ENCODE measurements around the gene ATP6V1F. TPM values are rescaled to one million over a fixed set of nuclear protein-coding genes. Genes with fewer than 3 reads are reported as not detected.

Gene ATP6V1F
- total RNA-seq, 1 donor from 2014 or later: 172 TPM

- DNase-seq (ENCODE audit: low read depth): no peak
Observed at GRCh38 chr7:128867241-128867640, 4.6 kb downstream of the ATP6V1F start.

DNA sequence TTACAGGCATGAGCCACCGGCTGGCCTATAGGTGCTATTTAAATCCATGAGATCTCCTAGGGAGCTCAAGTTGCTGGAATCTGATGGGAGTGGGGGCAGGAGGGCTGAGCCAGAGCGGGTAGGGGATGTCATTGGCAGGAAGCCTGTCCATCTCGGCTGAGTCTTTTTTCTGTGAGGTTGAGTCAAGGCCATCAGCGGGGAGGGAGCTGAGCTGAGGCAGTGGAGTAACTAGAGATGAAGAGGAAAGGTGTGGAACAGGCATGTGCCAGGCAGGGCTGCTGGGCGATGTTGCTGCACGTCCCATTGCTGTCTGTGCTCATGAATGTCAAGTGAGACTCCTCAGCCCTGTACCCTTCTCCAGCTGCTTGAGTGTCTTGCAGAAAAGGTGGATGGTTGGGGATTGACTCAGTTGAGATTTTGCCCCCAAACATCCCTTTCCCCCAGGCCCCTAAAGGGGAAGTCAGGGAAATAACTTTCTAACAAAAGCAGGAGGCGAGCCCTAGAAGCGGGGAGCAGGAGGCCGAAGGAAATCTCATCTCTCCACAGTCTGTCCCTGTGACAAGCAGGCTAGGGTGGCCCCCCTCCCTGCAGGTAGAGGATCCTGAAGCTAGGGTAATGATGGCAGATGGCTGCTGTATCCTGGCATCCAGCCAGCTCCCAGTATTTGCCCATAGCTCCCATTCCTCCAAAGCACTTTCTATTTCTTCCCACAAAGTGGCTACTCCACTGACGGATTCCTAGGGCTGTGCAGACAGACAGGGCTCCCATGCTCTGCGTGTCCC lies 5.4 kb downstream of the ATP6V1F start:
- no peak for DNase-seq (ENCODE audit: low read depth)

GRCh38 chr7:128868624-128869137 lies 6.0 kb downstream of the ATP6V1F start:
- DNase-seq (ENCODE audit: low read depth): no peak

DNA sequence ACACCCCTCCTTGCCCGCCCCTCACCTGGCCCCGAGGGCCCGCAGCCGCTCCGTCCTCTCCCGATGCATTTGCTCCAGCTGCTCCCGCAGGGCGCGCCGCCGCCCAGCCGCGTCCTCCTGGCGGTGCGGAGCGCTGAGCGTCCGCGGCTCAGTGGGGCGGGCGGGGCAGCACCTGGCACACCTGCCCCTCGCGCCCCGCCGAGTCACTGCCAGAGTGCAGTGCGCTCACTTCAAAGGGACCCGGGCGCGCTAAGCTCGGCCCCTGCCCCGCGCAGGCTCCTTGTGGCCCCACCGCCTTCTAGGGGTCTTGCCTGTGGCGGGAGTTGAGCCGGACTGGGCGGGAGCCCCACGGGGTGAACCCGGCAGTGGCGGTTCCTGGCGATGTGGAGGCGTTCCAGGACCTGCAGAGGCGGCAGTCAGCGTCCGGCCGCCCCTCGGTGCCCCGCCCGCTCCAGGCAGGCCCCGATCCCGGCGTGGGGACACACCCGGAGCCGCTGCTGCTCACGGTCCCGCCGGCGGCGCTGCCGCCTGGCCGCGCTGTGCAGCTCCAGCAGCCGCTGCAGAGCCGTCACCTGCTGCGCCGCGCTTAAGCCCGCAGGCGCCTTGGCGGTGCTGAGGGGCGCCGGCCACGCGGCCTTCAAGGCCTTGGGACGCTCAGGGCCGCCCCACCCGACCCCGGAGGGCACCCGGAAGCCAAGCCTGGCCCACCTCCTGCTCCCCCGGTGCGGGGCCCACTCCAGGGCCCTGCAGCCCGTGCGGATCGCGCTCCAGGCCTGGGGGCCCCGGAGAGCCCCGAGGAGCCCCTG lies 6.7 kb downstream of the ATP6V1F start:
- DNase-seq (ENCODE audit: low read depth): no peak

DNA sequence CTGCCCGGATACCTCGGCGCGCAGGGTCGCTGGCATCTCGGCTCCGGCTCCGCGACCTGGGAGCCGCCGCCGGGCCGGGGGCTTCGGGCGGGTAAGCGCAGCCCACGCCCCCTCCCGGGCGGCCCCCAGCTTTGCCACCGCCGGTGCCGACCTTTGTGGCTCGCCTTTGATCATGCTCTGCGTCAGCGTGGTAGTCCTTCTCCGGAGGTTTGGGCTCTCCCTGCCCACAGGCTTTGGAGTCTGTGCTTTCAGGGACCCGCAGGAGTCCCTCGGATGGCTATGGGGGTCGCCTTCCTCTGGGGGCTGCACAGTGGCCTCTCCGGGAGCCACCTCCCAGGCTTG lies 7.3 kb downstream of the ATP6V1F start:
- DNase-seq (ENCODE audit: low read depth): no peak

- DNase-seq (ENCODE audit: low read depth): no peak
Observed at GRCh38 chr7:128871050-128871449, 8.4 kb downstream of the ATP6V1F start.

DNA sequence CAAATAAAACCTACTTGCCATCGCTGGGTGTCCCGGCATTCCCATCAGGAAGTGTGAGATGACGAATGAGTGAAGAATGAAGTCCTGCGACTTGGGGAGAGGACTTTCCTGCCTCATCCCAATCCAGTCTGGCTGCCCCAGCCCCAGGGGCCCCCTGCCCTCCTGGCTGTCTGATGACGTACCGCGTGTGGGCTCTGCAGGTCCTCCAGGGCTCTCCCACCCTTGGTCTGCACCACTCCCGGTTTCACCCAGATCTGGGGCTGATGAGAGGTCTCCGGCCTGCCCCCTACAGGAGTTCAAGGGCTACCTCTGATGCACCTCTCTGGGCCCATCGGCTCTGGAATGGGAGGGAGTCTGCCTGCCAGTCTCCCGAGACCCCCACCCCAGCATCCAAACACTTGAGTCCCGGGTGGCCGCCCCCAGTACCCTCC lies 9.8 kb downstream of the ATP6V1F start:
- DNase-seq (ENCODE audit: low read depth): no peak

DNA sequence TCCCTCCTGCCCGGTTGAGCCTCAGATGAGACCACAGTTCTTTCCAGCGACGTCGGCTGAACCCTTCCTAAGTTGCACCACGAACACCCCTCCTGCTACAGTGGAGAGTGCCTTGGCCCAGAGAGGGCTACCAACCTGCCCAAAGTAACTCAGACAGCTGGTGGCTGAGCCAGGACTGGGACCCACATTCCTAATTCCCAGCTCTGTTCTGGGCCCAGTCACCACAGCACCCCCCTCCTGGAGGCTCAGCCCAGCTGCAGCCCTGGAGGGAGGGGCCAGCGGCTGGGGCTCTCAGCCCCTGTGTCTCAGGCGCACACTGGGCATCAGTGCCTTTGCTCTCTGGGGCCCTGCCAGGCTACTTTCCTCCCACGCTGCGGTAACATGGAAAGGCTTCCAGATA lies 10.6 kb downstream of the ATP6V1F start:
- DNase-seq (ENCODE audit: low read depth): no peak

GRCh38 chr7:128874140-128875031 lies 11.7 kb downstream of the ATP6V1F start:
- DNase-seq (ENCODE audit: low read depth): no peak

- DNase-seq (ENCODE audit: low read depth): no peak
Observed at GRCh38 chr7:128875523-128875948, 12.9 kb downstream of the ATP6V1F start.

GRCh38 chr7:128876127-128876526 lies 13.5 kb downstream of the ATP6V1F start:
- no peak for DNase-seq (ENCODE audit: low read depth)

GRCh38 chr7:128876586-128876977 lies 13.9 kb downstream of the ATP6V1F start:
- no peak for DNase-seq (ENCODE audit: low read depth)

DNA sequence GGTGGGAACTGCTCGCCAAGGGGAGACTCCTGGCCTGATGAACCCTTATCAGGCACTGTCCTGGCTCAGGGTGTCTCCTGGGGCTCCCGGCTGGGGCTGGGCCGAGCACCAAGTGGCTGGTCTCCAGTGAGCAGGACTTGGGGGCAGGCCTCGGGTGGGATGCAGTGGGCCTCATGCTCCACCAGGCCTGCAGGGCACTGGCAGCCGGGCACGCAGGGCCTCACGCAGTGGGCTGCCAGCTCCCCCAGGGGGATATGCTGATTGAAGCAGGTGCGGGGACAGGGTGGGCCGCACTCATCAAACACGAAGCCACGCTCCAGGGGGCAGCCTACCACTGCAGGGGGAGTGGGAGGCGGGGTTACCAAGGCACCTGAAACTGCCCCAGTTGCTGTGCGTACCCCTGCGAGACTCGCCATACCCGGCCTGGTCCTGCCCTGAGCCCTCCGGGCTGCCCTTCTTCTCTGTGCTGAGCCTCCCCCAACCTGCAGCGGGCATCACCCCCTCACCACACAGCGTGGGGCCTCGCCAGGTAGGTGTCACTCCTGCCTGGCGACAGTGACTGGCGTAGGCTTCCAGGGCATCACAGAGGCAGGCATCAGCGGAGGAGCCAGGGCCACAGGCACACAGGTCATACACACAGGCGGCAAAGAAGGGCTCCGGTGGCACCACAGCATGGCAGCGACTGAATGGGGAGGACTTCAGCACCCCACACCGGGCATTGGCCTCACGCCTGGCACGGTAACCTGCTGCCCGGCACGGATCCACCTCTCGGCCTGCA lies 14.5 kb downstream of the ATP6V1F start:
- no peak for DNase-seq (ENCODE audit: low read depth)

DNA sequence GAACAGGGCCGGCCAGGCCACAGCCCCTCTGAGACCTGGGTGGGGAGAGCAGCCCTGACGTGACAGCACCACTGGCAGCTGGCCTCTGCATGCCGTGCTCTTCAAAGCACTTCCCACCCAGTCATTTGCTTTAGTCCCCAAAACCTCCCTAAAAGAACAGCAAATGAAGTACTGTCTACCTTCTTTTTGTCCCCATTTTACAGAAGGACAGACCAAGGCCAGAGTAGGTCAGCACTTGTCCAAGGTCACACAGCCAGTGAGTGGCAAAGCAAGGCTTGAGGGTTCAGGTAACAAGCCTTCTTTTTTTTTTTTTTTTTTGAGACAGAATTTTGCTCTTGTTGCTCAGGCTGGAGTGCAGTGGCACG lies 15.1 kb downstream of the ATP6V1F start:
- DNase-seq (ENCODE audit: low read depth): no peak

GRCh38 chr7:128878226-128879105 lies 15.8 kb downstream of the ATP6V1F start:
- no peak for DNase-seq (ENCODE audit: low read depth)

GRCh38 chr7:128879461-128879938 lies 16.8 kb downstream of the ATP6V1F start:
- no peak for DNase-seq (ENCODE audit: low read depth)

GRCh38 chr7:128879939-128880746 lies 17.5 kb downstream of the ATP6V1F start:
- DNase-seq (ENCODE audit: low read depth): peak; percentile 81

GRCh38 chr7:128880791-128881457 lies 18.3 kb downstream of the ATP6V1F start:
- no peak for DNase-seq (ENCODE audit: low read depth)

All from myocyte (in vitro differentiated cells).